Natural killer cell (primary cell): ENCODE data around the gene OOSP3. TPM values are rescaled to one million over a fixed set of nuclear protein-coding genes. Genes with fewer than 3 reads are reported as not detected.

Experiments used
- ATAC-seq, 3 donors: fragments of 150-1000 bp in 2 of 3; fragments of 200-7000 bp in 1 of 3; cut with Tn5 transposase; 1 replicate in 1 of 3; 2 replicates in 2 of 3; pipeline ENCODE4 v1.10.0; 2021; ENCODE audit warnings: mild to moderate bottlenecking in 2 of 3, moderate library complexity in 2 of 3
- DNase-seq, 2 donors: peaks; one replicate each; pipeline versions ENCODE4 v3.0.0 to v3.0.0-alpha.2; 2013 to 2021; ENCODE audit warnings: mixed read lengths in 1 of 2
- H3K27ac ChIP-seq: one replicate; pipeline ENCODE4 v1.5.1; 2013; ENCODE audit warnings: mild to moderate bottlenecking, low read length
- H3K27me3 ChIP-seq: one replicate; pipeline ENCODE4 v1.6.1; 2013; ENCODE audit warnings: low read length; ENCODE audit not compliant: control insufficient read depth, insufficient read depth
- H3K36me3 ChIP-seq: one replicate; pipeline ENCODE4 v1.6.1; 2013; ENCODE audit warnings: low read length; ENCODE audit not compliant: control insufficient read depth, insufficient read depth
- H3K4me1 ChIP-seq: one replicate; pipeline ENCODE4 v1.6.1; 2013; ENCODE audit warnings: low read length; ENCODE audit not compliant: control insufficient read depth, insufficient read depth
- H3K4me3 ChIP-seq: one replicate; pipeline ENCODE4 v1.5.1; 2013; ENCODE audit warnings: low read length
- H3K9me3 ChIP-seq: one replicate; pipeline ENCODE4 v1.6.1; 2013; ENCODE audit warnings: low read length; ENCODE audit not compliant: control insufficient read depth, insufficient read depth
- H3K27ac Mint-ChIP-seq, 2 donors: one replicate each; pipeline ENCODE4 v1.8.0; 2022; ENCODE audit warnings: mild to moderate bottlenecking in 2 of 2, mixed read lengths in 2 of 2, moderate library complexity in 1 of 2
- H3K27me3 Mint-ChIP-seq, 2 donors: one replicate each; pipeline ENCODE4 v1.8.0; 2022; ENCODE audit warnings: low read depth in 2 of 2, mixed read lengths in 2 of 2
- H3K36me3 Mint-ChIP-seq: one replicate; pipeline ENCODE4 v1.8.0; 2022; ENCODE audit warnings: mixed read lengths
- H3K4me1 Mint-ChIP-seq, 2 donors: one replicate each; pipeline ENCODE4 v1.8.0; 2022; ENCODE audit warnings: mixed read lengths in 2 of 2
- H3K4me3 Mint-ChIP-seq: one replicate; pipeline ENCODE4 v1.8.0; 2022; ENCODE audit warnings: mild to moderate bottlenecking, moderate library complexity, mixed read lengths
- H3K9me3 Mint-ChIP-seq, 2 donors: one replicate each; pipeline ENCODE4 v1.8.0; 2022; ENCODE audit warnings: mixed read lengths in 2 of 2
- WGBS: methylation state at CpG from one replicate; pipeline ENCODE4 v1.1.7; 2013; ENCODE audit warnings: missing lambda C conversion rate; ENCODE audit not compliant: insufficient coverage; 5-methylcytosine and 5-hydroxymethylcytosine counted together
- intact Hi-C: fragments of 100-400 bp; cut with micrococcal nuclease; formaldehyde crosslinking; loops from one replicate; pipeline ENCODE4 v1.14.2; 2022
- total RNA-seq, 4 donors: library from RNA; stranded (reverse); fragments of 120-200 nt in 1 of 4; gene quantifications; one replicate each; pipeline versions ENCODE4 v1.2.3 to v1.2.4, GENCODE V29; 2013 to 2022
- TF ChIP-seq, protein P1 (sequence below): fragments of 200-600 bp; IDR thresholded peaks from one replicate; pipeline ENCODE4 v1.8.0; 2022; ENCODE audit warnings: antibody characterized with exemption

The OOSP3 gene
- total RNA-seq, 3 donors from 2014 or later (not counting 1 experiment from before 2014, with no cell fraction given) = not detected

- Histone ChIP-seq H3K4me1 (no peaks in the 10 kb centered on the region), H3K4me3 (no peak overlapping the region), H3K36me3 (no peaks in the 10 kb centered on the region), H3K27ac (no peak overlapping the region), H3K27me3 (no peaks in the 10 kb centered on the region), H3K9me3 (peaks cover 6% of the 10 kb centered on the region)
- ATAC-seq (no peak), DNase-seq (no peak)
- H3K36me3 Mint-ChIP-seq = peaks cover 33% of the 10 kb centered on the region
- intact Hi-C loops = no loop called here
- TF ChIP-seq, protein P1, sequence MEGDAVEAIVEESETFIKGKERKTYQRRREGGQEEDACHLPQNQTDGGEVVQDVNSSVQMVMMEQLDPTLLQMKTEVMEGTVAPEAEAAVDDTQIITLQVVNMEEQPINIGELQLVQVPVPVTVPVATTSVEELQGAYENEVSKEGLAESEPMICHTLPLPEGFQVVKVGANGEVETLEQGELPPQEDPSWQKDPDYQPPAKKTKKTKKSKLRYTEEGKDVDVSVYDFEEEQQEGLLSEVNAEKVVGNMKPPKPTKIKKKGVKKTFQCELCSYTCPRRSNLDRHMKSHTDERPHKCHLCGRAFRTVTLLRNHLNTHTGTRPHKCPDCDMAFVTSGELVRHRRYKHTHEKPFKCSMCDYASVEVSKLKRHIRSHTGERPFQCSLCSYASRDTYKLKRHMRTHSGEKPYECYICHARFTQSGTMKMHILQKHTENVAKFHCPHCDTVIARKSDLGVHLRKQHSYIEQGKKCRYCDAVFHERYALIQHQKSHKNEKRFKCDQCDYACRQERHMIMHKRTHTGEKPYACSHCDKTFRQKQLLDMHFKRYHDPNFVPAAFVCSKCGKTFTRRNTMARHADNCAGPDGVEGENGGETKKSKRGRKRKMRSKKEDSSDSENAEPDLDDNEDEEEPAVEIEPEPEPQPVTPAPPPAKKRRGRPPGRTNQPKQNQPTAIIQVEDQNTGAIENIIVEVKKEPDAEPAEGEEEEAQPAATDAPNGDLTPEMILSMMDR = no peak
- peaks cover 11 to 17% of the 10 kb centered on the region in 2 donors for H3K27me3 Mint-ChIP-seq
- peaks cover 12 to 23% of the 10 kb centered on the region in 2 donors for H3K9me3 Mint-ChIP-seq
- no peak overlapping the region for H3K4me3 Mint-ChIP-seq
- H3K4me1 Mint-ChIP-seq = no peaks in the 10 kb centered on the region
- H3K27ac Mint-ChIP-seq = no peak overlapping the region
- 51% methylated on average over 4 of the region's 4 CpGs for WGBS
These were observed 13.2 kb downstream of the OOSP3 start for GRCh38 chr11:59891781-59892181.

DNA sequence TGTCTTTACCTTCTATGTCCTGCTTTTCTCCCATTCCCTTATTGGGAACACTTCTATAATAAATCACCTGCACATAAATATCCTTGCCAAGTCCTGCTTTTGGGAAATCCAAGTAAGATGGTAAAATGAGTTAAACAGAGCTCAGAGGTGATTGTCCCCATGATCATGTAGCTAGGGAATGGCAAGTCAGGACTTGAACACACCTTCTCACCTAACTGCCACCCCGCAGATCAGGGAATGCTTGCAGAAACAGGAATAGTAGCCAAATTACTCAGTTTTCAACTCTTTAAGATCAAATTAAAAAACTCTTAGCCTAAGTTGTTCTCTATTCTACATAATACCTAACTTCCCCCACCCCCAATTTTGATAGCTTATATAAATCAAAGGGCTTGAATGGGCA is 16.0 kb downstream of the OOSP3 start:
- TF ChIP-seq, protein P1 = no peak
- Histone ChIP-seq H3K4me3 (no peak overlapping the region), H3K36me3 (no peaks in the 10 kb centered on the region), H3K4me1 (no peaks in the 10 kb centered on the region), H3K9me3 (peaks cover 6% of the 10 kb centered on the region), H3K27me3 (no peaks in the 10 kb centered on the region), H3K27ac (no peak overlapping the region)
- Mint-ChIP-seq H3K9me3 (peaks cover 6 to 10% of the 10 kb centered on the region in 2 donors), H3K27ac (no peak overlapping the region), H3K4me3 (no peak overlapping the region), H3K27me3 (peaks cover 6 to 8% of the 10 kb centered on the region in 2 donors), H3K36me3 (peaks cover 16% of the 10 kb centered on the region), H3K4me1 (no peaks in the 10 kb centered on the region)
- no peak for ATAC-seq
- intact Hi-C loops = no loop called here
- 92% methylated on average over 1 of the region's 1 CpG for WGBS
- no peak for DNase-seq

GRCh38 chr11:59898046-59898445 is 19.5 kb downstream of the OOSP3 start:
- TF ChIP-seq, protein P1 = no peak
- no peaks in the 10 kb centered on the region for H3K27me3 ChIP-seq
- ATAC-seq (no peak), DNase-seq (no peak)
- no peaks in the 10 kb centered on the region for H3K4me1 ChIP-seq
- no peaks in the 10 kb centered on the region for H3K36me3 ChIP-seq
- H3K27ac Mint-ChIP-seq = no peak overlapping the region
- 97% methylated on average over 31 of the region's 31 CpGs for WGBS
- no peaks in the 10 kb centered on the region for H3K9me3 ChIP-seq
- no peaks in the 10 kb centered on the region for H3K36me3 Mint-ChIP-seq
- peaks cover 5 to 6% of the 10 kb centered on the region in 2 donors for H3K27me3 Mint-ChIP-seq
- H3K27ac ChIP-seq = no peak overlapping the region
- no peaks in the 10 kb centered on the region for H3K4me1 Mint-ChIP-seq
- H3K9me3 Mint-ChIP-seq = peaks cover 0 to 2% of the 10 kb centered on the region in 2 donors
- H3K4me3 Mint-ChIP-seq = no peak overlapping the region
- intact Hi-C loops = no loop called here
- no peak overlapping the region for H3K4me3 ChIP-seq

GRCh38 chr11:59898650-59899049 is 20.1 kb downstream of the OOSP3 start:
- intact Hi-C loops = no loop called here
- Mint-ChIP-seq H3K27me3 (peaks cover 2 to 5% of the 10 kb centered on the region in 2 donors), H3K27ac (no peak overlapping the region), H3K9me3 (peaks cover 0 to 2% of the 10 kb centered on the region in 2 donors), H3K4me3 (no peak overlapping the region), H3K36me3 (no peaks in the 10 kb centered on the region), H3K4me1 (no peaks in the 10 kb centered on the region)
- Histone ChIP-seq H3K9me3 (no peaks in the 10 kb centered on the region), H3K36me3 (no peaks in the 10 kb centered on the region), H3K27me3 (no peaks in the 10 kb centered on the region), H3K4me3 (no peak overlapping the region), H3K4me1 (no peaks in the 10 kb centered on the region), H3K27ac (no peak overlapping the region)
- DNase-seq = no peak
- 93% methylated on average over 7 of the region's 7 CpGs for WGBS
- no peak for ATAC-seq
- TF ChIP-seq, protein P1 = no peak
